NCI-H526 (cell line): ENCODE results near the gene IGLL5.
"Not testable (repeated sequence)": the region's sequence is repeated elsewhere in the genome, so short reads cannot be mapped to it uniquely, and the experiment has no call there.

Experiments
- DNase-seq, 2 experiments: peaks; one replicate each; lab custom pipeline; 2025; lab: John Stamatoyannopoulos, UW

Gene IGLL5

DNA sequence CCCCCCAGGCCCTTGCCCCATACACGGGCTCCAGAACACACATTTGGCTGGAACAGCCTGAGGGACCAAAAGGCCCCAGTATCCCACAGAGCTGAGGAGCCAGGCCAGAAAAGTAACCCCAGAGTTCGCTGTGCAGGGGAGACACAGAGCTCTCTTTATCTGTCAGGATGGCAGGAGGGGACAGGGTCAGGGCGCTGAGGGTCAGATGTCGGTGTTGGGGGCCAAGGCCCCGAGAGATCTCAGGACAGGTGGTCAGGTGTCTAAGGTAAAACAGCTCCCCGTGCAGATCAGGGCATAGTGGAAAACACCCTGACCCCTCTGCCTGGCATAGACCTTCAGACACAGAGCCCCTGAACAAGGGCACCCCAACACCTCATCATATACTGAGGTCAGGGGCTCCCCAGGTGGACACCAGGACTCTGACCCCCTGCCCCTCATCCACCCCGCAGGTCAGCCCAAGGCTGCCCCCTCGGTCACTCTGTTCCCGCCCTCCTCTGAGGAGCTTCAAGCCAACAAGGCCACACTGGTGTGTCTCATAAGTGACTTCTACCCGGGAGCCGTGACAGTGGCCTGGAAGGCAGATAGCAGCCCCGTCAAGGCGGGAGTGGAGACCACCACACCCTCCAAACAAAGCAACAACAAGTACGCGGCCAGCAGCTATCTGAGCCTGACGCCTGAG, 13.1 kb downstream of the IGLL5 start:
- DNase-seq, result not testable (repeated sequence)

DNA sequence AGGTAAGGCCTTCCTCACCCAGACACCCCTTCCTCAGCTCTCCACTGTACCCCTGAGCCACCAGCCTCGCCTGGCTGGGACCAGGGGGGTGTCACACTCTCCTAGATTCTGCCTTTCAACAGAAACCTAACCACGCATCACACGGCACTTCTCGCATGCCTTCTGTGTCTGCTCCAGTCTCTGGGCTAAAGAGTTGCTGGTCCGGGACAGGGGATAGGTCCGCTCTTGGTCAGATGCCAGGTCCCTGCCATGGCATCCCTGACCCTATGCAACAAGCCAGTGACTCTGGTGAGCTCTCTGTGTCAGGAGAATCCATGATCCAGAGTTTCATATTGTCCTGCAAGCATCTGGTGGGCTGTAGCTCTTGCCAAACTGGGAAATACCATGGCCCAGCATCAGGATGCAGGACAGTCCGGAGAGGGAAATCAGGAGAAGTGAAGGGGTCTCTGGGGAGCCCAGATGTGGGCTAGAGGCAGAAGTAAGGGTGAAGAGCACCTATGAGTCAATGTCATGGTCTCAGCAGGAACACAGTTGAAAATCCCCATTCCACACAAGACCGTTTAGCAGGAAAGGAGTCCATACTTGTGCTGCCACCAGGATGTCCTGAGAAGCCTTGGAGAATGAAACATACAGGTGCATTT, 14.1 kb downstream of the IGLL5 start:
- DNase-seq, result no peak

DNA sequence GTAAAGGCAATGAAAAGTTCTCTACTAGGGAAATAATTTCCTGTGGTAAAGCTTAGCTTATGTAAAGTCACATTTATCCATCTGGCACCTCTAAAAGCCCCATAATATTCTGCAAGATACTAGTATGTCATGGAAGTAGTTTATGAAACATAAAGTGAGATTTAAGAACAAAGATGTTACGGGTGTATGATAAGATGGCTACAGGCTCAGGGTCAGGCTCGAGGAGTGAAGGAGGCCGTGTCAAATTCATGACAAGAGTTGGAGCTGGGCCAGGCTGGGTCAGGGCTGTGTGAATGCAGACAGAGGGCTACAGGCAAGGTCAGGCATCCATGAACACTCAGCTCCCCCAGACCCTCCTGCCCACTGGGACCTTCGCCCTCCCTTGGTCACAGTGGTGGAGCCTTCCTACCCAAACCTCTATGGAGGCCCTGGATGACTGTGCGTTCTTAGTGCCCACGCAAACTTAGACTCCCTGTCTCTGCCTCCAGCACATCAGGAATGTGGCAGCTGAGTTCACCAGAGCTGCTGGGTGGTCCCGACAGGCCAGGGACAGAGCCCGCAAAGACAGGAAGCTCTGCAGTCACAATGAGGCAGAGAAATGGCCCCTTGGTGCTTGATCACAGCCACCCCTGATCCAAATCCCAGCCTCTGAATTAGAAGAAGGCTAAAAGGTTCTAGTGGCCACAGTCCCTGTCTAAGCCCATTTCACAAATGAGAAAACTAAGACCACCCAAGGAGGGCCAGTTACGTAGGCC, 14.8 kb downstream of the IGLL5 start:
- DNase-seq, result no peak

DNA sequence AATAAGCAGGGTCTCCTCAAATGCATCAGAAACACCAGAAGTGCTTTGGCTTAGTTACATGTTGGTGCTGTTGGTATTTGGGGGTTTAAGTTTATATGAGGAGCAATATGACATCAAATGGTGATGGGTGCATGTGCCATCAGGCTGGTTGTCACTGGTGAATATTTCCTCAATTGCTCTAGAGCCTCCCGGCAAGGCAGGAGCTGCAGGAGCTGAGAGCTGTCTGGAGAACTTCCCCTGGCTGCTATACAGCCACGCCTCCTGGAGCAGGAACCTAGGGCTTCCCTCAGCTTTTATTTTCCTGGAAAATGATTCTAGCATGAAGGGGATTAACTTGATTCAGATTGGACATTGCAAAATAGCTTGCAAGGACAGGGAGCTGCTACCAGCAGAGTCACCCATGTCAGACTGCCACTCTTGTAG, 15.8 kb downstream of the IGLL5 start:
- DNase-seq, result no peak

DNA sequence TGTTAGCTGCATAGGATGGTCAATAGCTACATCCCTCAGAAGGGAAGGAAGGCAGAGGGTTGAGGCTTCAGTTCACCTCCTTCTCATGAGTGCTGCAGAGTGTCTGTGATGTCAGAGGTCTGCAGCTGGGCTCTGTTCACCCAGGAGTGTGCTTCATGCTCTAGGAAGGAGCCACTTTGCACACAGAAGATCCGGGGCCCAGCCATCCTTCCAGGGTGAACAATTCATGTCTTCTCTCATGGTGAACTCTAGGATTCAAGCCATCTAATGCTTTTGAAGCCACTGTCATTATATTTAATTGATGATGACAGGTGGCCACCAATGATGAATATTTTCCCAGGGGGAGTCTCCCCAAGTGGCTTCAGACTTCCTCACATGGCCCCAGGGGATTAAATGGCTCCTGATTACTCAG, 16.2 kb downstream of the IGLL5 start:
- not testable (repeated sequence) for DNase-seq

DNA sequence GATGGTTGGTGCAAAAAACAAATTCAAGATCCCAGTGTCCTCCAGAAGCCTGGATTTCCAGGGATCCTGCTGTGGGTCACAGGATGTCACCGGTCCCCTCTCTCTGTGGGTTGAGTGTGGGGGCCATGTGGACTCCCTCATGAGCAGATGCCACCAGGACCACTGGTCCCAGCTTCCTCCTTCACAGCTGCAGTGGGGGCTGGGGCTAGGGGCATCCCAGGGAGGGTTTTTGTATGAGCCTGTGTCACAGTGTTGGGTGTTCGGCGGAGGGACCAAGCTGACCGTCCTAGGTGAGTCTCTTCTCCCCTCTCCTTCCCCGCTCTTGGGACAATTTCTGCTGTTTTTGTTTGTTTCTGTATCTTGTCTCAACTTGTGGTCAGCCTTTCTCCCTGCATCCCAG, 17.1 kb downstream of the IGLL5 start:
- DNase-seq, result not testable (repeated sequence)

DNA sequence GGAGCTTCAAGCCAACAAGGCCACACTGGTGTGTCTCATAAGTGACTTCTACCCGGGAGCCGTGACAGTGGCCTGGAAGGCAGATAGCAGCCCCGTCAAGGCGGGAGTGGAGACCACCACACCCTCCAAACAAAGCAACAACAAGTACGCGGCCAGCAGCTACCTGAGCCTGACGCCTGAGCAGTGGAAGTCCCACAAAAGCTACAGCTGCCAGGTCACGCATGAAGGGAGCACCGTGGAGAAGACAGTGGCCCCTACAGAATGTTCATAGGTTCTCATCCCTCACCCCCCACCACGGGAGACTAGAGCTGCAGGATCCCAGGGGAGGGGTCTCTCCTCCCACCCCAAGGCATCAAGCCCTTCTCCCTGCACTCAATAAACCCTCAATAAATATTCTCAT, 18.8 kb downstream of the IGLL5 start:
- not testable (repeated sequence) for DNase-seq

DNA sequence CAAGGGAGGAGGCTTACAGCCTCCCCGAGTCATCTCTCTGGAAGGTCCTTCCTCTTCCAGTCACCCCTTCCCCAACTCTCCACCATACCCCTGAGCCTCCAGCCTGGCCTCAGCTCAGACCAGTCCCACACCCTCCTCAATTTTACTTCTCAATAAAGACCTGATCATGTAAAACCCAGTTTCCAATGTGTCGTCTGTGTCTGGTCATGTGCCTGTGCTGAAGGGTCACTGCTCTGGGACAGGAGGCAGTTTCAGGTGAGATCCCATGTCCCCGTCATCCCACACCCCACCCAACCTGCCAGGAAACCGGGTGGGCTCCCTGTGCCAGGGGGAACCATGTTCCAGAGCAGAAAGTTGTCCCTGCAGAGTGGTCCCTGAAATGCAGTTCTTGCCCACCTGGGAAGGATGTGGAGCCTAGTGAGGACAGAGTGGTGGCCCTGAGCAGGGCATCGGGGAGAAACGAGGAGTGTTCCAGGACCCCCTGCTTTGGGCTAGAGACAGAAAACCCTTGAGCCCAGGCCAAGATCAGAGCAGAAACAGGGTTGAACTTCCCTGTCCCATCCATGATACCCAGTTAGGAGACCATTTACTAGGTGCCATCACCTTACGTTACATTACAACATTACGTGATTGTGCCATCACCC, 19.4 kb downstream of the IGLL5 start:
- DNase-seq, result no peak

DNA sequence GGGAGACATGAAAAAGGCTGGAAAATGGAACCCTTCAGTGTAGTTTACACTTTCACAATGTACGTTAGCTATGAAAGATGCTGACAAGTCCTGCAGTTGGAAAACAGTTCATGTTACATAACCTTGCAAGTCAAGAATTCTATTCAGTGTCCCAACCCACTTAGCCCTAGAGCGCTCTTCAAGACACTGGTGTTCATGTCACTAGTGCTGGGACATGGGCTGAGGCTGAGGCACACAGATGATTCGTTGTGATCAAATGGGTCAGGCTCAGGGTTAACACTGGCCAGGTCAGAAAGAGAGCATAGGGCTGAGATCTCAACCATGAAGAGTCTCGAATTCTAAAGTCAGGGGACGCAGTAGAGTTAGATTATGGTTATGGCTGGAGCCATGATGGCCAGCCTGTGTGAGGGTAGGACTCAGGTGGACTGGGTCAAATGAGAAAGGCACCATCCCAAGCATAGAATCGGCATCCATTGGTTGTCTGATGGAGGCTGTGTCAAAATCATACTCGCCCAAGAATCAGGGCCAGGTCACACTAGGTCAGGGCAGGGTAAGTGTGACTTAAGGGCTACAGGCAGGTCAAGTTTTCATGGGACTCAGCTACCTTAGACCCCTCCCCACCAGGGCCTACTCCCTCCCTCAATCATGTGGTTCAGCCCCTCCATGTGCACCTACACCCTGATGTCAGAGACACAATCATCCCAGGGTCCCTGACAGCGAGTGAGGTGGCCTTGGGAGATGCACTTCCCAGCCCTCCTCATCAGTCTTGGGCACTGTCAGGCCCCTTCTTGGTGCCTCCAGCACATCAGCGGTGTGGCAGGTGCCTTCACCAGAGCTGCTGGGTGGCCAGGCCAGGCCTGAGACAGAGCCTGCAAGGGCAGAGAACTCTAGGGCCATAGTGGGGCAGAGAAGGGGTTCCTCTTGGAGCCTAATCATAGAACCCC, 20.2 kb downstream of the IGLL5 start:
- DNase-seq, result no peak

DNA sequence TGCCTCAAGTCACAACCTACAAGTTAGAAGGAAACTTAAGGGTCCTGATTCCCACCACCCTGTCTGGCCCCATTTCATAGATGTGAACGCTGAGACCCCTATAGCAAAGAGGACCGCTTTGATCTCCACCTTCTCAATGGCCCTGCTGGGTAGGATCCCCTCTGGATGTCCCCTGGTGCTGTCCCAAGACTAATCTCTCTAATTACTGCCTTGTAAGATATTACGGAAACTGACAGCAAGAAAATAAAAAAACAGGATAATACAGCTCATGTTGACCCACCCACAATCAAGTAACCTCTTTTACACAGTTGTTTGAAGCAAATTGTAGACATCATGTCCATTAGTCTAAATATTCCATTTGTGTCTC, 20.9 kb downstream of the IGLL5 start:
- DNase-seq, result no peak

DNA sequence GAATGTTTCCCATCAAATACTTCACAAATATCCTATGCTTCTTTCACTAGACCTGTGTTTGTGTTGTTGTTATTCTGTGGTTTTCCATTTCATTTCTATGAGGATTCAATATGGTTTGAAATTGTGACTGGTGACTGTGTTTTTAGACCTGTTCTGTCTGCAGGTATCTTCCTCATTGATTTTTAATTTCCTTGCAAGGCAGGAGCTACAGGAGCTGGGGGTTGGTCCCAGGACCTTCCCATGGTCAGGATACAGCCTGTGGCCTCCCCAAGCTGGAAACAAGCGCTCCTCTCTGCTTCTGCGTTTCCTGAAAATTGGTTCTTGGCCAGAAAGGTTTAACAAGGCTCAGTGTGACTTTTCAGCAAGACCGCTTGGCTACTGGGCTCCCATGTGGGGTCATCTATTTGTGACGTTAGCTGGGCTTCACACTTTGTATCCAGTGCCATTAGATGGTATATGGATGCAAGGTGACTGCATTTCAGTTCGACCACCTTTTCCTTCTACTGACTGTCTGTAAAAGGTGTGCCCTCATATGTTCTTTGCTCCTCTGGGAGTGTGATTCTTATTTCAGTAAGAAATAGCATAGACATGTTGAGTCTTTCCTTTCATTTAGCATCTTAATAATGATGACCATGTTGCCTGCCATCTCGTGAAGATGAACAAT, 21.5 kb downstream of the IGLL5 start:
- DNase-seq, result no peak

DNA sequence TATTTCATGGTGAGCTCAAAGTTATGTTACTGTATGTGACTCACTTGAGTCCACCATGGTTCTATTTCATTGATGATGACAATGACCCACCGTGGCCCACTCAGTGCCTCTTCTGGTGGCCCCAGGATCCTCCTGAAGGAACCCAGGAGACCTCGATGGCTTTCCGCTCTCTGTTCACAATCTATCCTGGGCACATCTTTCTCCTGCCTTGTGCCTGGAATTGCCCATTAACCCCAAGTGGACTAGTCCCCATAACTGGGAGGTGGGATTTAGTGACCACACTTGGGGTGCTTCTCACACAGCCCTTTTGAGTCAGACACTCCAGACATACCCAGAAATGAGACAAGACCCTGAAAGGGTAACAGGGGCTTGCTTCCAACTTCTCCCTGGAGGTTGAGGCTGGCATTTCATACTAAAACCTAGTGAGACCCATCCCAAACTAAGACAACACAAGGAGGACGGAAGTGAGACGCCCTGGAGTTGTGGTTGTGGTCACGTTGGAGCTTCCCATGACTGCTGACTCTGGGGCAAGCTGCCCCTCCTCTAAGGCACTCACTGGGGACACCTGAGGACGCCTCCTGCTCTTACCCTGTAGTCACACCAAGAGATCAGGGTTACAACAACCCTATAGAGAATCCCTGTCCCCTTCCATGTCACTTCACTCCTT, 22.1 kb downstream of the IGLL5 start:
- no peak for DNase-seq

DNA sequence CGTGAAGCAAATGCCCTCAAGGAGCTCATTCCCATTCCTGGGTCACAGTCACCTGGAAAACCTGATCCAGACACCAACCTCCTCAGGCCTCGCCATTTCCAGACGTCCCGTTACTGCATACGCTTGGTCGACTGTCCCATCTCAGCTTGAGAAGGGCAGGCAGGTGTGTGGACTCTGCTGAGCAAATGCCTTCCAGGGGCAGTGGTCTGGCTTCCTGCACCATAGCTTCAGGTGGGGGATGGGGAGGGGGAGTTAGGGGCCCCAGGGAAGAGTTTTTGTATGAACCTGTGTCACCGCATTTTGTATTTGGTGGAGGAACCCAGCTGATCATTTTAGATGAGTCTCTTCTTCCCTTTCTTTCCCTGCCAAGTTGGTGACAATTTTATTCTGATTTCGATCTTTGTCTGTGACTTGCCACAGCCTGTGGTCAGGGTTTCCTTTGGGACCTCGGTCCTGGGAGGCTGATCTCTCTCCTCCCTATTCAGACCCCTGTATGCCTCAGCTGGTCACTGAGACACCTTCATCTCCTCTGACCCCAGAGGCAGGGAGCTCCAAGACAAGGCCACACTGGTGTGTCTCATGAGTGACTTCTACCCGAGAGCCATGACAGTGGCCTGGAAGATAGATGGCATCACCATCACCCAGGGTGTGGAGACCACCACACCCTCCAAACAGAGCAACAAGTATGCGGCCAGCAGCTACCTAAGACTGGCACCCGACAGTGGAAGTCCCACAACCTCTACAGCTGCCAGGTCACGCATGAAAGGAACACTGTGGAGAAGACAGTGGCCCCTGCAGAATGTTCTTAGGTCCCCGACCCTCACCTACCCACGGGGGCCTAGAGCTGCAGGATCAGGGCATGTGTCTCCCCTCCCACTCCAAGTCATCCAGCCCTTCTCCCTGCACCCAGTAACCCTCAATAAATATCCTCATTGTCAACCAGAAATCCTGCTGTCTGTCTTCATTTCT, 22.9 kb downstream of the IGLL5 start:
- no peak for DNase-seq

DNA sequence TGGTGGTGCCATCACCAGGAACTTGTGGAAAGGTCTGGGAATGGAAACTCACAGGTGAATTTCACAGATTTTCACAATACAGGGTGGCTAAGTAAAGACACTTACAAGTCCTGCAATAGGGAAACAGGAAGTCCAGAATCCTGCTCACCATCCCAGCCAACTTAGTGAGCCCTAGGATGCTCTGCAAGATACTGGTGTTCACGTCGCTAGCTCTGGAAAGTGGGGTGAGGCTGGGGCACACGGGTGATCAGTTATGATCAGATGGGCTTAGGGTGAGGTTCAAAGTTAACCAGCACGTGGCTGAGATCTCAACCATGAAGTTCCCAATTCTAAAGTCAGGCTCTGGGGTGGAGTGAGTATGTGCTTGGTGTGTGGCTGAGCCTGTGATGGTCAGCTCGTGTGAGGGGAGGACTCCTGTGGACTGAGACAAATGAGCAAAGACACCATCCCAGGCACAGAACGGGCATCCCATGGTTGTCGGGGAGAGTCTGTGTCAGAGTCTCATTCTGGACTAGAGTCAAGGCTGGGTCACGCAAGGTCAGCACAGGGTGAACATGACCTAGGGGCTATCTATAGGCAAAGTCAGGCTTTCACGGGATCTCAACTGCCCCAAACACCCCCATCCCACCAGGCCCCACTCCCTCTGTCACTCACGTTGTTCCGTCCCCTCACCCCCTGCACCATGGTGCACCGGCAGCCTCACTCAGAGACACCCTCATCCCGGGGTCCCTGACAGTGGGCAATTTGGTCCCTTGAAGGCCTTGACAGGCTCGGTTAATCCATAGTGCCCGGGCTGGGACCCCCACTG, 23.9 kb downstream of the IGLL5 start:
- no peak for DNase-seq

DNA sequence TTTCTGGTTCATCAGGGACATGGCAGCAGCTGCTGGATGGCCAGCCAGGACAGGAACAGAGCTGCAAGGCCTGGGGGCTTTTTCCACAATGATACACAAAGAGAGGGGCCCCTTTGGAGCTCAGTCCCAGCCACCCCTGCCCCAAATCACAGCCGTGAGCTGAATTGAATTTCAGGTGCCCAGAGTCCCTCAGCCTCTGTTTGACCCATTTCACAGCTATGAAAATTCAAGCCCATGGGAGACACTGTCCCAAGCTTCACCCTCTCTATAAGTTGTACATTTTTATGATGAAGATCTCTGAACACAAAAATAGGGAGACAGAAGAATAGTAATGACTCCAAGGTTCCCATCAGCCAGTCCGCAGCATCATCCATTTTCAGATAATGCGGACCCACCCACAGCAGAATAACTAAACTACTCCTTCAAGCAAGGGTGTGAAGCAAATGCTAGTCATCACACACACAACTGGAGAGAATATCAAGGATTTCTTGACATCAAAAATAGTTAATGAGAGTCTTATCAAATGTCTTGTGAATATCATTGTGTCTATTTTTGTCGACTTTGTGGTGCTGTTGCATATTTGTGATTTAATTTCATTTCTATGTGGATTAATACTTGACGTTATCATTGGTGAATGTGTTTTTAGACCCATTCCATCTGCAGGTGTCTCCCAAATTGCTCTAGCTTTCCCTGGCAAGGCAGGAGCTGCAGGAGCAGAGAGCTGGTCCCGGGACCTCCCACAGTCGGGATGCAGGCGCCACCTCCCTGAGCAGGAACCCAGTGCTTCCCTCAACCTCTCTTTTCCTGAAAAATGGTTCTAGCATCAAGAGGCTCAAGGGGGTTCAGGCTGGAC, 24.7 kb downstream of the IGLL5 start:
- no peak for DNase-seq

DNA sequence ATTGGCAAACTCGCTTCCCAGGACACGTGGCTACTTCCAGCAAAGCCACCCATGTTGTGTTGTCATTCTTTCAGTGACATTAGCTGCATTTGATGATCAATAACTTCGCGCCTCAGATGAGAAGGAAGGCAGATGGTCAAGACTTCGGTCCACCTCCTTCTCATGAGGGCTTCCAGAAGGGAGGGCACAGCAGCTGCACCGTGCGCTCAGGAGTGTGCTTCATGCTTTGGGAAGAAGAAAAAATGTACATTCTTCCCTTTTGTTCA, 25.3 kb downstream of the IGLL5 start:
- no peak for DNase-seq

DNA sequence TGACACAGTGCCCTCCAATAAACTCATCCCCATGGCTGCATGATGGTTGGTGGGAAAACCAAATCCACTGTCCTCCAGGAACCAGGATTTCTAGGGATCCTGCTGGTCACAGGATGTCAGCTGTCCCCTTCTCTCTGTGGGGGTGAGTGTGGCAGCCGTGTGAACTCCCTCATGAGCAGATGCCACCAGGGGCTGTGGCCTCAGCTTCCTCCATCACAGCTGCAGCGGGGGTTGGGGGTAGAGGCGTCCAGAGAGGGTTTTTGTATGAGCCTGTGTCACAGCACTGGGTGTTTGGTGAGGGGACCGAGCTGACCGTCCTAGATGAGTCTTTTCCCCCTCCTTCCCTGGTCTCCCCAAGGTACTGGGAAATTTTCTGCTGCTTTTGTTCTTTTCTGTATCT, 26.4 kb downstream of the IGLL5 start:
- DNase-seq, result no peak
